GM12878 (cell line): ENCODE results near the gene KCND3. TPM values are rescaled to one million over a fixed set of nuclear protein-coding genes. Genes with fewer than 3 reads are reported as not detected.

ENCODE experiments used
- ATAC-seq: fragments of 200-7000 bp; cut with Tn5 transposase; 3 replicates; pipeline ENCODE4 v1.9.1; 2020; ENCODE audit warnings: mild to moderate bottlenecking, moderate library complexity
- BruUV-seq: library from RNA; stranded (reverse); fragments of 400-500 nt; replicated peaks from 2 replicates; lab custom pipeline; 2021; lab: Mats Ljungman, UMichigan
- CTCF ChIA-PET: fragments of 300-600 bp; sonication (Branson Sonifier 250); formaldehyde crosslinking; extraction: SDS; loops from one replicate; lab custom pipeline; 2021; ENCODE audit warnings: inconsistent platforms; lab: Yijun Ruan, JAX
- POLR2A ChIA-PET: fragments of 350-600 bp; formaldehyde crosslinking; extraction: SDS; loops from one replicate; lab custom pipeline; 2021; ENCODE audit warnings: inconsistent platforms; lab: Charles Lee
- RAD21 ChIA-PET: fragments of 300-600 bp; sonication (Branson Sonifier 250); formaldehyde crosslinking; loops from one replicate; lab custom pipeline; 2023; ENCODE audit warnings: antibody characterized with exemption; ENCODE audit not compliant: unreplicated experiment; lab: Charles Lee
- SMC1A ChIA-PET: fragments of 300-600 bp; sonication (Branson Sonifier 250); formaldehyde crosslinking; loops from one replicate; lab custom pipeline; 2023; ENCODE audit not compliant: unreplicated experiment, uncharacterized antibody; lab: Charles Lee
- DNase-seq: peaks from one replicate; pipeline ENCODE4 v3.0.0-alpha.2; 2011; ENCODE audit warnings: low read depth, low spot score
- FAIRE-seq: peaks from 3 replicates; lab custom pipeline; 2011; peaks lifted over from hg19 to GRCh38; lab: Jason Lieb, UNC
- H2AFZ ChIP-seq: 2 replicates; pipeline ENCODE4 v1.6.0; 2011; ENCODE audit warnings: low read depth, low read length, control low read depth; ENCODE audit not compliant: control insufficient read depth
- H3K27ac ChIP-seq: 2 replicates; pipeline ENCODE4 v1.5.1; 2011; ENCODE audit warnings: control low read depth; ENCODE audit not compliant: control insufficient read depth, insufficient read depth
- H3K27me3 ChIP-seq, 2 experiments: replicated peaks in 1 of 2; 2 replicates each; pipeline versions ENCODE4 v1.6.0 to v1.6.1; 2011; ENCODE audit warnings: low read length in 1 of 2; ENCODE audit not compliant: control insufficient read depth in 2 of 2, insufficient read depth in 2 of 2
- H3K36me3 ChIP-seq, 2 experiments: 2 replicates each; pipeline ENCODE4 v1.5.1; 2011; ENCODE audit warnings: low read length in 1 of 2; ENCODE audit not compliant: control insufficient read depth in 2 of 2, insufficient read depth in 2 of 2
- H3K4me1 ChIP-seq: 2 replicates; pipeline ENCODE4 v1.6.1; 2011; ENCODE audit warnings: mild to moderate bottlenecking, low read length, moderate library complexity, mixed read lengths; ENCODE audit not compliant: control insufficient read depth, insufficient read depth
- H3K4me2 ChIP-seq: 2 replicates; pipeline ENCODE4 v1.6.0; 2011; ENCODE audit warnings: control low read depth; ENCODE audit not compliant: control insufficient read depth, insufficient read depth
- H3K4me3 ChIP-seq: fragments of 200-600 bp; sonication (generic); 2 replicates; pipeline ENCODE4 v1.5.1; 2016
- H3K79me2 ChIP-seq: 2 replicates; pipeline ENCODE4 v1.6.0; 2011; ENCODE audit warnings: low read length; ENCODE audit not compliant: control insufficient read depth, insufficient read depth
- H3K9ac ChIP-seq: 2 replicates; pipeline ENCODE4 v1.8.0; 2011; ENCODE audit warnings: low read length, control low read depth, mixed read lengths; ENCODE audit not compliant: control insufficient read depth, insufficient read depth
- H3K9me3 ChIP-seq: replicated peaks from 3 replicates; pipeline ENCODE4 v1.5.1; 2011; ENCODE audit warnings: mild to moderate bottlenecking, low read length; ENCODE audit not compliant: control insufficient read depth, insufficient read depth
- H4K20me1 ChIP-seq: 2 replicates; pipeline ENCODE4 v1.6.0; 2011; ENCODE audit not compliant: control insufficient read depth, insufficient read depth
- CREM ChIP-seq: IDR thresholded peaks from 2 replicates; pipeline ENCODE4 v1.6.1; 2014; ENCODE audit warnings: antibody characterized with exemption, low read depth
- EZH2 ChIP-seq: IDR thresholded peaks from 2 replicates; pipeline ENCODE4 v1.6.1; 2012; ENCODE audit warnings: low read depth, mild to moderate bottlenecking, control low read depth, inconsistent platforms, low read length, borderline replicate concordance; ENCODE audit not compliant: control insufficient read depth
- HDAC6 ChIP-seq: fragments of 200-600 bp; sonication (generic); IDR thresholded peaks from one replicate; pipeline ENCODE4 v1.8.0; 2017; ENCODE audit warnings: antibody characterized with exemption; ENCODE audit not compliant: unreplicated experiment
- MYC ChIP-seq: IDR thresholded peaks from 2 replicates; pipeline ENCODE4 v1.6.1; 2011; ENCODE audit warnings: mild to moderate bottlenecking, low read length, moderate library complexity, inconsistent platforms; ENCODE audit not compliant: insufficient read depth, insufficient replicate concordance, insufficient read length, severe bottlenecking
- NBN ChIP-seq: fragments of 450-650 bp; IDR thresholded peaks from 2 replicates; pipeline ENCODE4 v1.6.1; 2016
- NR2F1 ChIP-seq: fragments of 450-650 bp; conservative IDR thresholded peaks from 2 replicates; pipeline ENCODE4 v1.6.1; 2017; ENCODE audit warnings: mild to moderate bottlenecking
- POLR2AphosphoS5 ChIP-seq: IDR thresholded peaks from 2 replicates; pipeline ENCODE4 v1.6.1; 2011; ENCODE audit warnings: mild to moderate bottlenecking, low read length, inconsistent platforms
- POU2F2 ChIP-seq: IDR thresholded peaks from 3 replicates; pipeline ENCODE4 v1.6.1; 2011; ENCODE audit warnings: low read depth, mild to moderate bottlenecking, low read length, borderline replicate concordance
- SUZ12 ChIP-seq: fragments of 200-600 bp; sonication (generic); IDR thresholded peaks from one replicate; pipeline ENCODE4 v1.6.1; 2018; ENCODE audit warnings: antibody characterized with exemption, mild to moderate bottlenecking; ENCODE audit not compliant: unreplicated experiment
- WGBS: methylation state at CpG from one replicate; pipeline ENCODE4 v1.1.6; 2016; ENCODE audit warnings: low lambda C conversion rate; ENCODE audit not compliant: insufficient replicate concordance, insufficient coverage; ENCODE audit errors: missing lambda C conversion rate; 5-methylcytosine and 5-hydroxymethylcytosine counted together
- in situ Hi-C: fragments of 300-500 bp; cut with MboI; formaldehyde crosslinking; loops from 9 replicates; pipeline ENCODE4 v1.14.3; 2018; ENCODE audit warnings: mixed read lengths
- intact Hi-C: fragments of 100-400 bp; cut with micrococcal nuclease; formaldehyde crosslinking; loops from one replicate; pipeline ENCODE4 v1.14.2; 2022; ENCODE audit not compliant: unreplicated experiment
- polyA plus RNA-seq, 11 experiments: library from polyadenylated mRNA; depleted of rRNA in 4 of 11; unstranded in 6 of 11; stranded (reverse) in 5 of 11; fragments of >200 nt; fragmentation: Nextera tagmentation in 4 of 11; fragmentation: Illumina TruSeq in 1 of 11; extraction: Ambion mirVana in 4 of 11; extraction: Trizol in 1 of 11; gene quantifications; 1 replicate in 1 of 11; 2 replicates in 10 of 11; pipeline versions ENCODE4 v1.2.1 to v1.2.3, GENCODE V29; 2011 to 2016; ENCODE audit warnings: inconsistent platforms in 2 of 11, missing spikeins in 2 of 11, low read depth in 1 of 11
- total RNA-seq, 4 experiments: library from RNA; depleted of rRNA in 3 of 4; stranded (reverse); fragments of >200 nt in 3 of 4; fragmentation: Illumina TruSeq in 1 of 4; extraction: Trizol in 1 of 4; gene quantifications; 2 replicates each; pipeline versions ENCODE4 v1.2.1 to v1.2.3, GENCODE V29; 2013 to 2021
- TF ChIP-seq, protein P1 (sequence below): fragments of 450-650 bp; IDR thresholded peaks from 2 replicates; pipeline ENCODE4 v1.6.1; 2016; ENCODE audit warnings: mild to moderate bottlenecking, moderate library complexity, borderline replicate concordance
- TF ChIP-seq, protein P2 (sequence below): fragments of 450-650 bp; formaldehyde crosslinking; IDR thresholded peaks from 2 replicates; pipeline ENCODE4 v1.4.0; 2020; ENCODE audit warnings: mild to moderate bottlenecking, moderate library complexity
- TF ChIP-seq, protein P3 (sequence below): fragments of 450-650 bp; conservative IDR thresholded peaks from 2 replicates; pipeline ENCODE4 v1.6.1; 2017; ENCODE audit warnings: mild to moderate bottlenecking, moderate library complexity

The KCND3 gene
- total and polyA plus RNA-seq, 10 of the 15 experiments (the other 5 are each of a cell fraction or from before 2014, with no cell fraction given): 0.02 TPM; not detected in 9

DNA sequence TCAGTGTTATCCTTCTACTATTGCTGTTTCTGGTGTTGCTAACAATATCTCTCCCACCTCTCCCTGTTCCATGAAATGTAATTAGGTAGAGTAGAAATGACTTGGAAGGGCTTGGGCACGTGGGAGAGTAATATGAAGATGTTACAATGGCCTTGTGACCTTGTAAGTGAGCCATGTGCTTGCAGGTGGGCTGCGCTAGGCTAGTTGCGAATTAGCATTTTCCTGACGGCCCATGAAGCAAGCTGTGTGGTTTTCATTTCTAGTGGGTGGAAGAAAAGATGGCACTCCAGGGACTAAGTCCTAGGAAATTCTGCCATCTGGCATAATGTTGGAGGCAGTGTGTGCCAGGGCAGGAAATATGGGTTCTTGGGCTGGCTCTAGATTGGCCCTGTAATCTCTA, 241.5 kb downstream of the KCND3 start (continued):
- TF ChIP-seq, protein P1, sequence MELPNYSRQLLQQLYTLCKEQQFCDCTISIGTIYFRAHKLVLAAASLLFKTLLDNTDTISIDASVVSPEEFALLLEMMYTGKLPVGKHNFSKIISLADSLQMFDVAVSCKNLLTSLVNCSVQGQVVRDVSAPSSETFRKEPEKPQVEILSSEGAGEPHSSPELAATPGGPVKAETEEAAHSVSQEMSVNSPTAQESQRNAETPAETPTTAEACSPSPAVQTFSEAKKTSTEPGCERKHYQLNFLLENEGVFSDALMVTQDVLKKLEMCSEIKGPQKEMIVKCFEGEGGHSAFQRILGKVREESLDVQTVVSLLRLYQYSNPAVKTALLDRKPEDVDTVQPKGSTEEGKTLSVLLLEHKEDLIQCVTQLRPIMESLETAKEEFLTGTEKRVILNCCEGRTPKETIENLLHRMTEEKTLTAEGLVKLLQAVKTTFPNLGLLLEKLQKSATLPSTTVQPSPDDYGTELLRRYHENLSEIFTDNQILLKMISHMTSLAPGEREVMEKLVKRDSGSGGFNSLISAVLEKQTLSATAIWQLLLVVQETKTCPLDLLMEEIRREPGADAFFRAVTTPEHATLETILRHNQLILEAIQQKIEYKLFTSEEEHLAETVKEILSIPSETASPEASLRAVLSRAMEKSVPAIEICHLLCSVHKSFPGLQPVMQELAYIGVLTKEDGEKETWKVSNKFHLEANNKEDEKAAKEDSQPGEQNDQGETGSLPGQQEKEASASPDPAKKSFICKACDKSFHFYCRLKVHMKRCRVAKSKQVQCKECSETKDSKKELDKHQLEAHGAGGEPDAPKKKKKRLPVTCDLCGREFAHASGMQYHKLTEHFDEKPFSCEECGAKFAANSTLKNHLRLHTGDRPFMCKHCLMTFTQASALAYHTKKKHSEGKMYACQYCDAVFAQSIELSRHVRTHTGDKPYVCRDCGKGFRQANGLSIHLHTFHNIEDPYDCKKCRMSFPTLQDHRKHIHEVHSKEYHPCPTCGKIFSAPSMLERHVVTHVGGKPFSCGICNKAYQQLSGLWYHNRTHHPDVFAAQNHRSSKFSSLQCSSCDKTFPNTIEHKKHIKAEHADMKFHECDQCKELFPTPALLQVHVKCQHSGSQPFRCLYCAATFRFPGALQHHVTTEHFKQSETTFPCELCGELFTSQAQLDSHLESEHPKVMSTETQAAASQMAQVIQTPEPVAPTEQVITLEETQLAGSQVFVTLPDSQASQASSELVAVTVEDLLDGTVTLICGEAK: no peak
- TF ChIP-seq SUZ12 (no peak), MYC (no peak), POLR2AphosphoS5 (no peak), NR2F1 (no peak), NBN (no peak)

DNA sequence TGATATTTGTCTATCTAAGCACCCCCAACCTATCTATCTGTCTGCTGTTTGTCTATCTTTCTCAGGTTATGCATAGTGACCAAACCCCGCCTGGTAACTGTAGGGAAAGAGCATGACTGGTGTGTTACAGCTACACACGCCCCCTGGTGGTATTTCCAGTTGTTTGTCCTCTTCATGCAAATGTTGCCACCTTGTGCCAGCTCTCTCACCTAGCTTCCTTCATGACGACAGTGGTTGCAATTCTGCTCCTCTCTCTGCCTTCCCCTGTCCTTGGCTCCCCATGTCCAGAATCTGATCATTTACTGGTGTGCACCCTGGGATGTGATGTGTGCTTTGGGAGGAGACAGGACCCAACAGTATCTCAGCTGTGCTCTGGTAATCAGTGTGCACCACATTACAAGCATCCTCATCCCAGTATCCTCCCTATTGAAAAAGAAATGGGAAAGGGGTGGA, 242.2 kb downstream of the KCND3 start:
- whole genome bisulfite sequencing: 2% methylated on average over 3 of the region's 3 CpGs
- H2AFZ ChIP-seq: no peak overlapping the region
- peaks cover 0 to 1% of the 10 kb centered on the region in 2 experiments; a peak in 1 of 4 replicates for H3K27me3 ChIP-seq
- intact Hi-C loops (loop anchor here (1.0 to 2.0 kb wide), 3 partner anchors 33 to 266 kb away; no protein-coding TSS in a partner anchor), in situ Hi-C loops (loop anchor here (5.0 kb wide), 1 partner anchor 265 kb away; no protein-coding TSS in a partner anchor)
- ChIA-PET POLR2A (interaction anchor here (1.2 to 1.4 kb wide), 3 partner anchors 8 to 239 kb away, joined by 3 to 8 read pairs (median 5); partner anchors contain the start of gene INKA2), SMC1A (interaction anchor here (0.6 to 12.9 kb wide), 16 partner anchors 9 to 300 kb away, joined by 3 to 123 read pairs (median 4); partner anchors contain the start of gene INKA2), CTCF (interaction anchor here (0.6 to 12.7 kb wide), 40 partner anchors 9 to 412 kb away, joined by 3 to 135 read pairs (median 4); partner anchors contain the start of genes DDX20 and INKA2), RAD21 (interaction anchor here (0.7 to 6.7 kb wide), 11 partner anchors 9 to 717 kb away, joined by 3 to 51 read pairs (median 4); no protein-coding TSS in a partner anchor)
- no peak overlapping the region for H3K27ac ChIP-seq
- H3K4me1 ChIP-seq: no peaks in the 10 kb centered on the region; the same call in 1 of the 2 replicates
- no peak for DNase-seq
- peak; percentile 94 for ATAC-seq
- H3K9me3 ChIP-seq: no peaks in the 10 kb centered on the region
- FAIRE-seq: peak; percentile 92
- no peaks in the 10 kb centered on the region for H3K79me2 ChIP-seq
- no peaks in the 10 kb centered on the region for H4K20me1 ChIP-seq
- H3K4me3 ChIP-seq: no peak overlapping the region
- no peaks in the 10 kb centered on the region for H3K36me3 ChIP-seq
- no peak overlapping the region for H3K4me2 ChIP-seq
- BruUV-seq: no TSS peak
- H3K9ac ChIP-seq: no peak overlapping the region
- TF ChIP-seq EZH2: no peak
- TF ChIP-seq CREM: 0 out of 2 replicates have a peak, but pooled peaks have one; percentile 36
- TF ChIP-seq, protein P2, sequence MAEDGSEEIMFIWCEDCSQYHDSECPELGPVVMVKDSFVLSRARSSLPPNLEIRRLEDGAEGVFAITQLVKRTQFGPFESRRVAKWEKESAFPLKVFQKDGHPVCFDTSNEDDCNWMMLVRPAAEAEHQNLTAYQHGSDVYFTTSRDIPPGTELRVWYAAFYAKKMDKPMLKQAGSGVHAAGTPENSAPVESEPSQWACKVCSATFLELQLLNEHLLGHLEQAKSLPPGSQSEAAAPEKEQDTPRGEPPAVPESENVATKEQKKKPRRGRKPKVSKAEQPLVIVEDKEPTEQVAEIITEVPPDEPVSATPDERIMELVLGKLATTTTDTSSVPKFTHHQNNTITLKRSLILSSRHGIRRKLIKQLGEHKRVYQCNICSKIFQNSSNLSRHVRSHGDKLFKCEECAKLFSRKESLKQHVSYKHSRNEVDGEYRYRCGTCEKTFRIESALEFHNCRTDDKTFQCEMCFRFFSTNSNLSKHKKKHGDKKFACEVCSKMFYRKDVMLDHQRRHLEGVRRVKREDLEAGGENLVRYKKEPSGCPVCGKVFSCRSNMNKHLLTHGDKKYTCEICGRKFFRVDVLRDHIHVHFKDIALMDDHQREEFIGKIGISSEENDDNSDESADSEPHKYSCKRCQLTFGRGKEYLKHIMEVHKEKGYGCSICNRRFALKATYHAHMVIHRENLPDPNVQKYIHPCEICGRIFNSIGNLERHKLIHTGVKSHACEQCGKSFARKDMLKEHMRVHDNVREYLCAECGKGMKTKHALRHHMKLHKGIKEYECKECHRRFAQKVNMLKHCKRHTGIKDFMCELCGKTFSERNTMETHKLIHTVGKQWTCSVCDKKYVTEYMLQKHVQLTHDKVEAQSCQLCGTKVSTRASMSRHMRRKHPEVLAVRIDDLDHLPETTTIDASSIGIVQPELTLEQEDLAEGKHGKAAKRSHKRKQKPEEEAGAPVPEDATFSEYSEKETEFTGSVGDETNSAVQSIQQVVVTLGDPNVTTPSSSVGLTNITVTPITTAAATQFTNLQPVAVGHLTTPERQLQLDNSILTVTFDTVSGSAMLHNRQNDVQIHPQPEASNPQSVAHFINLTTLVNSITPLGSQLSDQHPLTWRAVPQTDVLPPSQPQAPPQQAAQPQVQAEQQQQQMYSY (CRISPR knock-in tag): no peak
- peak; percentile 79; the same call in 1 of the 3 replicates for TF ChIP-seq POU2F2
- TF ChIP-seq, protein P3, sequence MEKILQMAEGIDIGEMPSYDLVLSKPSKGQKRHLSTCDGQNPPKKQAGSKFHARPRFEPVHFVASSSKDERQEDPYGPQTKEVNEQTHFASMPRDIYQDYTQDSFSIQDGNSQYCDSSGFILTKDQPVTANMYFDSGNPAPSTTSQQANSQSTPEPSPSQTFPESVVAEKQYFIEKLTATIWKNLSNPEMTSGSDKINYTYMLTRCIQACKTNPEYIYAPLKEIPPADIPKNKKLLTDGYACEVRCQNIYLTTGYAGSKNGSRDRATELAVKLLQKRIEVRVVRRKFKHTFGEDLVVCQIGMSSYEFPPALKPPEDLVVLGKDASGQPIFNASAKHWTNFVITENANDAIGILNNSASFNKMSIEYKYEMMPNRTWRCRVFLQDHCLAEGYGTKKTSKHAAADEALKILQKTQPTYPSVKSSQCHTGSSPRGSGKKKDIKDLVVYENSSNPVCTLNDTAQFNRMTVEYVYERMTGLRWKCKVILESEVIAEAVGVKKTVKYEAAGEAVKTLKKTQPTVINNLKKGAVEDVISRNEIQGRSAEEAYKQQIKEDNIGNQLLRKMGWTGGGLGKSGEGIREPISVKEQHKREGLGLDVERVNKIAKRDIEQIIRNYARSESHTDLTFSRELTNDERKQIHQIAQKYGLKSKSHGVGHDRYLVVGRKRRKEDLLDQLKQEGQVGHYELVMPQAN: no peak
- TF ChIP-seq HDAC6: no peak
